ENCODE measurements around the gene XYLB. TPM values are rescaled to one million over a fixed set of nuclear protein-coding genes. Genes with fewer than 3 reads are reported as not detected.

Gene XYLB
- total and polyA plus RNA-seq, 11 donors = 0.23 to 2.9 (median 0.61) TPM

DNA sequence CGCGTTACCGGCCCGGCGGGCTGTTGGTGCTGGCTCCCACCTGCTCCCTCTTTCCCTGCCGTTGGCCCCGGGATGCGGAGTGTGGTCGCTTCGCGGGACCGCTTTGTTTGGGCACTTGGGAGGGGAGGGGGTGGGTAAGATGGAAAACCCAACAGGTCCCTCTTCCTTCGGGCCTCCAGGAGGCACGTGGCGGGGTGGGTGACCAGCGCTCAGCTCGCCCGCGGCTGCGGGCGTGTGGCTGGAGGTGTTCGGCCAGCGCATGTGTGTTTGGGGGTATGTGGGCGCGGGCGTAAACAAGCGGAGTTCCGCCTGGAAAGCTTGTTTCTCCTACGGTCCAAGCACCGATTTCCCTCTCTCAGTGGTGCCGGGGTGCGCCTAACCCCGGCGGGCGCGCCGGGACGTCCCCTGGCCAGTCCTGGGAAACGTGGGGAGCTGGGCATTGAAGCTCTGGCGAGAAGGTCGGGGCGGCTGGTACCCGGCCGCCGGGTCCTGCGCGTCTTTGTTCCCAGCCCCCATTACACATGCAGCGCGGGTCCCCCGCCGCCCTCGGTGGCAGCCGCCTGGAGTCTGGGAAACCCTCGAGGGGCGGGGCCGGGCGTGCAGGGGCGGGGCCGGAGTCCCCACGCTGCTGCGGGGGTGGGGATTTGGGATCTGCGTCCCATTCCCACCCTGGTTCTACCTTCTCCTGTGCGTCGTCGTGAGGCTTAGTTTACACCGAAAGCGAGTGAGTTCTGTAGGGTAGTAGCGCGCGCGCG is 108.5 kb downstream of the XYLB start:
- TF ChIP-seq POLR2A (IDR thresholded peaks at IDR 0.05) = no peak
- TF ChIP-seq, protein P1, sequence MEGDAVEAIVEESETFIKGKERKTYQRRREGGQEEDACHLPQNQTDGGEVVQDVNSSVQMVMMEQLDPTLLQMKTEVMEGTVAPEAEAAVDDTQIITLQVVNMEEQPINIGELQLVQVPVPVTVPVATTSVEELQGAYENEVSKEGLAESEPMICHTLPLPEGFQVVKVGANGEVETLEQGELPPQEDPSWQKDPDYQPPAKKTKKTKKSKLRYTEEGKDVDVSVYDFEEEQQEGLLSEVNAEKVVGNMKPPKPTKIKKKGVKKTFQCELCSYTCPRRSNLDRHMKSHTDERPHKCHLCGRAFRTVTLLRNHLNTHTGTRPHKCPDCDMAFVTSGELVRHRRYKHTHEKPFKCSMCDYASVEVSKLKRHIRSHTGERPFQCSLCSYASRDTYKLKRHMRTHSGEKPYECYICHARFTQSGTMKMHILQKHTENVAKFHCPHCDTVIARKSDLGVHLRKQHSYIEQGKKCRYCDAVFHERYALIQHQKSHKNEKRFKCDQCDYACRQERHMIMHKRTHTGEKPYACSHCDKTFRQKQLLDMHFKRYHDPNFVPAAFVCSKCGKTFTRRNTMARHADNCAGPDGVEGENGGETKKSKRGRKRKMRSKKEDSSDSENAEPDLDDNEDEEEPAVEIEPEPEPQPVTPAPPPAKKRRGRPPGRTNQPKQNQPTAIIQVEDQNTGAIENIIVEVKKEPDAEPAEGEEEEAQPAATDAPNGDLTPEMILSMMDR (IDR thresholded peaks at IDR 0.05) = no peak
- intact Hi-C loops (cut with DNase I) = loop anchor here in 2 of 10 donors (5.0 to 10.0 kb wide), 2 partner anchors 318 to 320 kb away; partner anchors contain the start of genes ACAA1 (in 2 of the 2) and MYD88 (in 2 of the 2)
- H3K9me3 ChIP-seq = no peaks in the 10 kb centered on the region
- peak overlapping the region; percentile 76 to 98 (median 89) for H3K4me3 ChIP-seq
- DNase-seq = peak; percentile 73 to 85 (median 81)
- peaks cover 0 to 54% (median 41%) of the 10 kb centered on the region in 12 donors for H3K4me1 ChIP-seq
- no peaks in the 10 kb centered on the region for H3K36me3 ChIP-seq
- peaks cover 0 to 9% (median 0%) of the 10 kb centered on the region in 9 donors for H3K27me3 ChIP-seq
- peak; percentile 48 to 72 (median 66) for ATAC-seq
- peak overlapping the region in 11 of 12 donors; percentile 71 to 95 (median 81) for H3K27ac ChIP-seq
- 0% methylated on average over 19 to 72 of the region's 72 CpGs for whole genome bisulfite sequencing, 4 donors

- H3K27ac ChIP-seq = peak overlapping the region in 10 of 12 donors; percentile 11 to 95 (median 80)
- H3K4me1 ChIP-seq = peaks cover 2 to 62% (median 49%) of the 10 kb centered on the region in 12 donors
- intact Hi-C loops (cut with DNase I) = loop anchor here in 1 of 10 donors (10.0 kb wide), 1 partner anchor 321 kb away; the partner anchor contains the start of genes ACAA1 and MYD88
- H3K27me3 ChIP-seq = peaks cover 0 to 9% (median 0%) of the 10 kb centered on the region in 9 donors
- DNase-seq (peak in 2 of 5 donors; percentile 32 to 35), ATAC-seq (peak in 1 of 4 donors; percentile 5)
- WGBS, 4 donors = 8 to 13% (median 12%) methylated on average over 7 to 15 of the region's 15 CpGs
- no peaks in the 10 kb centered on the region for H3K36me3 ChIP-seq
- TF ChIP-seq, protein P1 (IDR thresholded peaks at IDR 0.05) = no peak
- TF ChIP-seq POLR2A (IDR thresholded peaks at IDR 0.05) = no peak
- H3K4me3 ChIP-seq = peak overlapping the region; percentile 76 to 98 (median 89)
- no peaks in the 10 kb centered on the region for H3K9me3 ChIP-seq
These were observed 109.2 kb downstream of the XYLB start for GRCh38 chr3:38455639-38456430.

DNA sequence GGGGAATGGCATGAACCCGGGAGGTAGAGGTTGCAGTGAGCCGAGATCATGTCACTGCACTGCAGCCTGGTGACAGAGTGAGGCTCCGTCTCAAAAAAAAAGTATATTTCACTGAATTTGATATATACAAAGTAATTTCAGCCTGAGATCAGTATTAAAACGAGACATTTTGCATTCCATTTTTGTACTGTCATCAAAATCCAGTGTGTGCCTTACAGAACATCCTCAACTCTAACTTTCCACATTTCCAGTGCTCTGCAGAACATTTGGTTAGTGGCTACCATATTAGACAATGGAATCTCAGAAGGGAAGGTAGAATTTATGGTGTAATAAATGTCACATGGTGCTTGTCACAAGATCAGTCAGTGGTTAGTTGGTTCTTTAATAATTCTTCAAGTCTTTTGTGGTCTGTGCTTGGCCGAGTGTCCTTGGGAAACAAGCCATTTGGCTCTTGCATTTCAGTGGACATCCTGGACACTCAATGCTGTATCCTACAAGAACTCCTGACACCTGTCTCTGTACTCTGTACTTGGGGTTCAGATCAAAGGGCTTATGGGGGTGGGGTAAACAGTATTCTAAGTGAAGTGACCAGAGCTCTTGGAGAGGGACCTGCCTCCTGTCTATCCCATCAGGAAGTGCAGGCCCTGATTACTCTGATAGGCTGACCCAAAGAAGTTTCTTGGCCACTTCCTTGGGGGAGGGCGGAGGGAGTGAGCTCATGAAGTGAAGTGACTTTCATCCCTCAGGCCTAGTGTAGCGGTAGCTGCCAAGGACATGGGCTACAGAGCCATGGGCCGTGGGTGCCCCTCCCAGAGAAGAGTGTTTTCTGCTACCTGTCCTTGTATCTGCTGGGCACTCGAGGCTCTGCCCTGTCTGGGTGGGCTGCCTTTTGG is 110.8 kb downstream of the XYLB start:
- ATAC-seq (no peak), DNase-seq (no peak)
- WGBS, 4 donors = 77 to 84% (median 81%) methylated on average over 9 of the region's 9 CpGs
- Histone ChIP-seq H3K4me1 (peaks cover 2 to 73% (median 57%) of the 10 kb centered on the region in 12 donors), H3K27ac (no peak overlapping the region), H3K9me3 (no peaks in the 10 kb centered on the region), H3K4me3 (no peak overlapping the region), H3K27me3 (peaks cover 0 to 9% (median 0%) of the 10 kb centered on the region in 9 donors), H3K36me3 (no peaks in the 10 kb centered on the region)
- intact Hi-C loops (cut with DNase I) = loop anchor here in 1 of 10 donors (10.0 kb wide), 1 partner anchor 323 kb away; the partner anchor contains the start of genes ACAA1 and MYD88
- TF ChIP-seq POLR2A (IDR thresholded peaks at IDR 0.05) = no peak
- TF ChIP-seq, protein P1 (IDR thresholded peaks at IDR 0.05) = peak in 1 of 12 donors; percentile 11
